Cardiac fibroblast (primary cell): Measurements from ENCODE around the gene NFU1.
A peak's percentile ranks its signal among the peaks of the same experiment; 100 is the strongest.

Experiments
- DNase-seq, 2 donors: peaks; one replicate each; pipeline versions ENCODE4 v3.0.0 to v3.0.0-alpha.2; 2010; ENCODE audit warnings: low read depth in 2 of 2
- H3K4me3 ChIP-seq, 2 donors: replicated peaks in 1 of 2; 1 replicate in 1 of 2; 2 replicates in 1 of 2; pipeline ENCODE4 v1.5.1; 2011; ENCODE audit warnings: low read depth in 2 of 2, low read length in 2 of 2, mild to moderate bottlenecking in 2 of 2, moderate library complexity in 1 of 2
- CTCF ChIP-seq: IDR thresholded peaks from one replicate; pipeline ENCODE4 v1.5.1; 2011; ENCODE audit warnings: low read depth, mild to moderate bottlenecking, low read length, inconsistent platforms

NFU1 gene

GRCh38 chr2:69385443-69386151 is 51.6 kb downstream of the NFU1 start:
- H3K4me3 ChIP-seq: peak overlapping the region; percentile 79 to 87
- DNase-seq: peak; percentile 39 to 65
- no peak for TF ChIP-seq CTCF

- no peak for TF ChIP-seq CTCF
- DNase-seq: peak in 1 of 2 donors; percentile 17
- peak overlapping the region in 1 of 2 donors; percentile 87 for H3K4me3 ChIP-seq
These were observed 52.6 kb downstream of the NFU1 start for GRCh38 chr2:69384618-69385081.

GRCh38 chr2:69383176-69383812 is 53.9 kb downstream of the NFU1 start:
- DNase-seq: no peak
- TF ChIP-seq CTCF: no peak
- H3K4me3 ChIP-seq: no peak overlapping the region

GRCh38 chr2:69382547-69382946 is 54.7 kb downstream of the NFU1 start:
- no peak overlapping the region for H3K4me3 ChIP-seq
- no peak for DNase-seq
- TF ChIP-seq CTCF: no peak

GRCh38 chr2:69381337-69381737 is 55.9 kb downstream of the NFU1 start:
- no peak overlapping the region for H3K4me3 ChIP-seq
- peak; percentile 64 to 85 for DNase-seq
- no peak for TF ChIP-seq CTCF

- TF ChIP-seq CTCF: no peak
- H3K4me3 ChIP-seq: no peak overlapping the region
- DNase-seq: peak; percentile 24 to 53
These were observed 56.9 kb downstream of the NFU1 start for GRCh38 chr2:69380072-69380917.
